GM12878 (cell line): ENCODE data around the gene ERN1. TPM values are rescaled to one million over a fixed set of nuclear protein-coding genes. Genes with fewer than 3 reads are reported as not detected.
A peak's percentile ranks its signal among the peaks of the same experiment; 100 is the strongest.

Experiments
- ATAC-seq: fragments of 200-7000 bp; cut with Tn5 transposase; 3 replicates; pipeline ENCODE4 v1.9.1; 2020; ENCODE audit warnings: mild to moderate bottlenecking, moderate library complexity
- BruUV-seq: library from RNA; stranded (reverse); fragments of 400-500 nt; replicated peaks from 2 replicates; lab custom pipeline; 2021; lab: Mats Ljungman, UMichigan
- CTCF ChIA-PET: fragments of 300-600 bp; sonication (Branson Sonifier 250); formaldehyde crosslinking; extraction: SDS; loops from one replicate; lab custom pipeline; 2021; ENCODE audit warnings: inconsistent platforms; lab: Yijun Ruan, JAX
- POLR2A ChIA-PET: fragments of 350-600 bp; formaldehyde crosslinking; extraction: SDS; loops from one replicate; lab custom pipeline; 2021; ENCODE audit warnings: inconsistent platforms; lab: Charles Lee
- RAD21 ChIA-PET: fragments of 300-600 bp; sonication (Branson Sonifier 250); formaldehyde crosslinking; loops from one replicate; lab custom pipeline; 2023; ENCODE audit warnings: antibody characterized with exemption; ENCODE audit not compliant: unreplicated experiment; lab: Charles Lee
- SMC1A ChIA-PET: fragments of 300-600 bp; sonication (Branson Sonifier 250); formaldehyde crosslinking; loops from one replicate; lab custom pipeline; 2023; ENCODE audit not compliant: unreplicated experiment, uncharacterized antibody; lab: Charles Lee
- DNase-seq: peaks from one replicate; pipeline ENCODE4 v3.0.0-alpha.2; 2011; ENCODE audit warnings: low read depth, low spot score
- FAIRE-seq: peaks from 3 replicates; lab custom pipeline; 2011; peaks lifted over from hg19 to GRCh38; lab: Jason Lieb, UNC
- H2AFZ ChIP-seq: 2 replicates; pipeline ENCODE4 v1.6.0; 2011; ENCODE audit warnings: low read depth, low read length, control low read depth; ENCODE audit not compliant: control insufficient read depth
- H3K27ac ChIP-seq: 2 replicates; pipeline ENCODE4 v1.5.1; 2011; ENCODE audit warnings: control low read depth; ENCODE audit not compliant: control insufficient read depth, insufficient read depth
- H3K27me3 ChIP-seq, 2 experiments: replicated peaks in 1 of 2; 2 replicates each; pipeline versions ENCODE4 v1.6.0 to v1.6.1; 2011; ENCODE audit warnings: low read length in 1 of 2; ENCODE audit not compliant: control insufficient read depth in 2 of 2, insufficient read depth in 2 of 2
- H3K36me3 ChIP-seq, 2 experiments: 2 replicates each; pipeline ENCODE4 v1.5.1; 2011; ENCODE audit warnings: low read length in 1 of 2; ENCODE audit not compliant: control insufficient read depth in 2 of 2, insufficient read depth in 2 of 2
- H3K4me1 ChIP-seq: 2 replicates; pipeline ENCODE4 v1.6.1; 2011; ENCODE audit warnings: mild to moderate bottlenecking, low read length, moderate library complexity, mixed read lengths; ENCODE audit not compliant: control insufficient read depth, insufficient read depth
- H3K4me2 ChIP-seq: 2 replicates; pipeline ENCODE4 v1.6.0; 2011; ENCODE audit warnings: control low read depth; ENCODE audit not compliant: control insufficient read depth, insufficient read depth
- H3K4me3 ChIP-seq: fragments of 200-600 bp; sonication (generic); 2 replicates; pipeline ENCODE4 v1.5.1; 2016
- H3K79me2 ChIP-seq: 2 replicates; pipeline ENCODE4 v1.6.0; 2011; ENCODE audit warnings: low read length; ENCODE audit not compliant: control insufficient read depth, insufficient read depth
- H3K9ac ChIP-seq: 2 replicates; pipeline ENCODE4 v1.8.0; 2011; ENCODE audit warnings: low read length, control low read depth, mixed read lengths; ENCODE audit not compliant: control insufficient read depth, insufficient read depth
- H3K9me3 ChIP-seq: replicated peaks from 3 replicates; pipeline ENCODE4 v1.5.1; 2011; ENCODE audit warnings: mild to moderate bottlenecking, low read length; ENCODE audit not compliant: control insufficient read depth, insufficient read depth
- H4K20me1 ChIP-seq: 2 replicates; pipeline ENCODE4 v1.6.0; 2011; ENCODE audit not compliant: control insufficient read depth, insufficient read depth
- BCL11A ChIP-seq: IDR thresholded peaks from 2 replicates; pipeline ENCODE4 v1.6.1; 2011; ENCODE audit warnings: low read depth, low read length
- CHD1 ChIP-seq: IDR thresholded peaks from 2 replicates; pipeline ENCODE4 v1.6.1; 2012; ENCODE audit warnings: low read depth, low read length, improper control_type of control experiment
- CHD2 ChIP-seq: IDR thresholded peaks from 2 replicates; pipeline ENCODE4 v1.6.1; 2011; ENCODE audit warnings: low read depth, low read length, improper control_type of control experiment, borderline replicate concordance
- CTCF ChIP-seq, 3 experiments: IDR thresholded peaks in 2 of 3; conservative IDR thresholded peaks in 1 of 3; 2 replicates each; pipeline ENCODE4 v1.5.1; 2011; ENCODE audit warnings: low read depth in 3 of 3, low read length in 3 of 3, mild to moderate bottlenecking in 3 of 3, control low read depth in 2 of 3, moderate library complexity in 2 of 3, inconsistent platforms in 1 of 3, mixed read lengths in 1 of 3; ENCODE audit not compliant: control insufficient read depth in 2 of 3, insufficient read depth in 1 of 3; ENCODE audit errors: extremely low read depth in 1 of 3
- HDAC2 ChIP-seq: fragments of 200-600 bp; sonication (generic); IDR thresholded peaks from 2 replicates; pipeline ENCODE4 v1.6.1; 2017
- NFYB ChIP-seq: IDR thresholded peaks from 2 replicates; pipeline ENCODE4 v1.6.1; 2011; ENCODE audit warnings: low read depth, mild to moderate bottlenecking, low read length, improper control_type of control experiment, moderate library complexity; ENCODE audit not compliant: insufficient read depth
- PML ChIP-seq: IDR thresholded peaks from 2 replicates; pipeline ENCODE4 v1.6.1; 2012; ENCODE audit warnings: low read length, inconsistent platforms
- POLR2AphosphoS5 ChIP-seq: IDR thresholded peaks from 2 replicates; pipeline ENCODE4 v1.6.1; 2011; ENCODE audit warnings: mild to moderate bottlenecking, low read length, inconsistent platforms
- RBBP5 ChIP-seq: fragments of 200-600 bp; sonication (generic); conservative IDR thresholded peaks from 2 replicates; pipeline ENCODE4 v1.6.1; 2016
- SMARCA5 ChIP-seq: fragments of 450-650 bp; IDR thresholded peaks from 2 replicates; pipeline ENCODE4 v1.6.1; 2017; ENCODE audit warnings: mild to moderate bottlenecking
- SREBF1 ChIP-seq: IDR thresholded peaks from 2 replicates; pipeline ENCODE4 v1.6.1; 2012; ENCODE audit warnings: mild to moderate bottlenecking, low read length
- STAT3 ChIP-seq: IDR thresholded peaks from 2 replicates; pipeline ENCODE4 v1.6.1; 2011; ENCODE audit warnings: low read depth, low read length, improper control_type of control experiment
- ZSCAN29 ChIP-seq: fragments of 450-650 bp; IDR thresholded peaks from 2 replicates; pipeline ENCODE4 v1.6.1; 2017; ENCODE audit warnings: mild to moderate bottlenecking, moderate library complexity
- WGBS: methylation state at CpG from one replicate; pipeline ENCODE4 v1.1.6; 2016; ENCODE audit warnings: low lambda C conversion rate; ENCODE audit not compliant: insufficient replicate concordance, insufficient coverage; ENCODE audit errors: missing lambda C conversion rate; 5-methylcytosine and 5-hydroxymethylcytosine counted together
- in situ Hi-C: fragments of 300-500 bp; cut with MboI; formaldehyde crosslinking; loops from 9 replicates; pipeline ENCODE4 v1.14.3; 2018; ENCODE audit warnings: mixed read lengths
- intact Hi-C: fragments of 100-400 bp; cut with micrococcal nuclease; formaldehyde crosslinking; loops from one replicate; pipeline ENCODE4 v1.14.2; 2022; ENCODE audit not compliant: unreplicated experiment
- polyA plus RNA-seq, 11 experiments: library from polyadenylated mRNA; depleted of rRNA in 4 of 11; unstranded in 6 of 11; stranded (reverse) in 5 of 11; fragments of >200 nt; fragmentation: Nextera tagmentation in 4 of 11; fragmentation: Illumina TruSeq in 1 of 11; extraction: Ambion mirVana in 4 of 11; extraction: Trizol in 1 of 11; gene quantifications; 1 replicate in 1 of 11; 2 replicates in 10 of 11; pipeline versions ENCODE4 v1.2.1 to v1.2.3, GENCODE V29; 2011 to 2016; ENCODE audit warnings: inconsistent platforms in 2 of 11, missing spikeins in 2 of 11, low read depth in 1 of 11
- total RNA-seq, 4 experiments: library from RNA; depleted of rRNA in 3 of 4; stranded (reverse); fragments of >200 nt in 3 of 4; fragmentation: Illumina TruSeq in 1 of 4; extraction: Trizol in 1 of 4; gene quantifications; 2 replicates each; pipeline versions ENCODE4 v1.2.1 to v1.2.3, GENCODE V29; 2013 to 2021

ERN1 gene
- total and polyA plus RNA-seq, 10 of the 15 experiments (the other 5 are each of a cell fraction or from before 2014, with no cell fraction given) = 2.6 to 19.2 (median 7.6) TPM

DNA sequence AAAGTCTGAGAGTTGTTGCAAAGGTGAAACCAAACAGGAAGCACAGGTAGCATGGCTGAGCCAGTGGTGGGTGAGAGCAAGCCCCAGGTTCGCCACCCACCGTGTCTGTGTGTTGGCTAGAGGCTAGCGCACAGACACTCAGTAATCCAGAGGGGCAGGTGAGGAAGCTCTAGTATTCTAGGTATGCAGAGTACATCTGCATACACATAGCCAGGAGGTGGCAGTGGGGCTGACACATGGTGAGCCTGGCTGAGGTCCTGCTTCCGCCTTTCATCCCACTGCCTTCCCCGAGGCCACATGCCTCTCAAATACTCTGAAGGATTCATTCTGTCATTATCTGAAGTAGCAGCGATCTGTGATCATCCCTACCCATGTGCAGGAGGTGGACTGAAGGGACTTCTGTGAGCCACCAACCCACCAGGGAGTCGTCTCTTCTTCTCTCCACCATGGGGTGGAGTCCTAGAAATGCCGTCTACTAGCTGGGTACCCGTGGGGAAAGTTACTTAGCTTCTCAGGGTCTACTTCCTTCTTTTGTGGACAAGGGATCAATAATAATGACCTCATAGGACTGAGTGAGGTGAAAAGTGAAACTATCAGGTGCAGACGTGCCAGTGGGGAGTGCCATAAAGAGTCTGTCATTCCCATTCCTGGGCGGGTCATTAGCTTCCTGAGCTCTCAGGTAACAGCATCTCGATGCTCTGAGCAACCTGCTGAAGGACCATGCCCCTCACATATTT, 73.5 kb downstream of the ERN1 start (continued):
- TF ChIP-seq CTCF (IDR thresholded peaks at IDR 0.05 in 2 of 3, conservative IDR thresholded peaks at IDR 0.05 in 1 of 3; ENCODE audit: control insufficient read depth in 2 of 3, extremely low read depth in 1 of 3, insufficient read depth in 1 of 3, low read depth in 3 of 3, low read length in 3 of 3) = peak in 1 of 3 experiments; percentile 13; a peak in 1 of 6 replicates
- 0 out of 2 replicates have a peak, but pooled peaks have one; percentile 35 for TF ChIP-seq SMARCA5

DNA sequence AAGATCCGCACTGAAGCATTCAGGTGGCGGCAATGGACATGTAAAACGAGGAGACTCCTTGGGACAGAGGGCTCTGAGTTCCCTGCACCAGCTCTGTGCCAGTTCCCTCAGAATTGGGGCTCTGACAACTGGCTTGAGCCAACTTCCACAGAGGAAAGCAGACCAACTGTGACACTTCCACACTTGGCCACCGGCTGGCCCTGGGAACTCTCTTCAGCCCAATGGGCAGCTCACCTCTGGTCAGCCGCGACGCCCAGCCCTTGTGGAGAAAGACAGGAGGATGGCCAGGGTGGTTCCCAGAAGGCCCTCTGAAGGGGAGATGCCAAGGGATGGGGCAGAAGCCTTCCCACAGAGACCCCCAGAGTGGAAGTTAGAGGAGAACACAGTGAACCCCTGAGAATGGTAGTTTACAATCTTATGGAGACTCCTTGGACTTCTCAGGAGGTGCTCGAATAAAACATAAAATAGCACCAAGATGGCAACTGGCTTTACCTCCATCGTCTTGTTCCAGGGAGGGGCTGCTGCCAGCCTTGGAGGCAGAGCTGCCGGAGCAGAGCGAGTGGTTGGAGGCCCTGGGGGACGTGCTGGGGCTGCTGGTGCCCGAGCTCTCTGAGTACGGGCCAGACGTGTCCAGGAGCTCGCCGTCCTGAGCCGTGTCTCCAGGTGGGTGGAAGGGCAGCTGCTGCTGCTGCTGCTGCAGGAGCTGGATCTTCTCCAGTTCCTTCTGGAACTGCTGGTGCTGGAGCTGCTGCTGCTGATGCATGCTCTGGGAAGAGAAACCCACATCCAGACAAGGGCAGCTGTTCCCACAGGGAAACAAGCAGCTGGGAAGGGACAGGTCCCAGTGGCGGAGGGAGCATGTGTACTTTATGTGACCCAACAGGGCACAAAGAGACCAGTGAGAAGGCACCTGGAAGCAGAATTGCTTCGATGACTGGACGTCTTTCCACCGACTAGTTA, 74.5 kb downstream of the ERN1 start:
- H3K27me3 ChIP-seq = no peaks in the 10 kb centered on the region
- BruUV-seq = no TSS peak
- H3K4me2 ChIP-seq = no peak overlapping the region
- in situ Hi-C loops = no loop called here
- WGBS = 95% methylated on average over 22 of the region's 22 CpGs
- no peaks in the 10 kb centered on the region for H3K9me3 ChIP-seq
- CTCF ChIA-PET = interaction anchor here (0.6 to 5.2 kb wide), 8 partner anchors 13 to 143 kb away, joined by 3 to 71 read pairs (median 8); partner anchors contain the start of gene ERN1
- peak overlapping the region; percentile 35 for H3K27ac ChIP-seq
- RAD21 ChIA-PET = interaction anchor here (0.6 to 6.7 kb wide), 5 partner anchors 26 to 216 kb away, joined by 4 to 89 read pairs (median 4); partner anchors contain the start of gene ERN1
- no peak for ATAC-seq
- no peaks in the 10 kb centered on the region for H4K20me1 ChIP-seq
- POLR2A ChIA-PET = interaction anchor here (1.3 to 1.7 kb wide), 4 partner anchors 69 to 92 kb away, joined by 3 to 5 read pairs (median 4); no protein-coding TSS in a partner anchor
- TF ChIP-seq STAT3 (no peak), CHD2 (no peak), NFYB (no peak), ZSCAN29 (no peak), BCL11A (no peak), PML (no peak), RBBP5 (no peak), POLR2AphosphoS5 (no peak), CHD1 (no peak), HDAC2 (no peak), SREBF1 (no peak), CTCF (IDR thresholded peaks at IDR 0.05 in 2 of 3, conservative IDR thresholded peaks at IDR 0.05 in 1 of 3; ENCODE audit: control insufficient read depth in 2 of 3, extremely low read depth in 1 of 3, insufficient read depth in 1 of 3, low read depth in 3 of 3, low read length in 3 of 3) (no peak)
- H3K9ac ChIP-seq = no peak overlapping the region
- intact Hi-C loops = no loop called here
- no peak for DNase-seq
- H3K4me1 ChIP-seq = peaks cover 20% of the 10 kb centered on the region
- SMC1A ChIA-PET = interaction anchor here (1.3 to 3.7 kb wide), 8 partner anchors 20 to 77 kb away, joined by 3 to 53 read pairs (median 6); no protein-coding TSS in a partner anchor
- peaks cover 10 to 41% of the 10 kb centered on the region in 2 experiments for H3K36me3 ChIP-seq
- no peaks in the 10 kb centered on the region for H3K79me2 ChIP-seq
- no peak overlapping the region for H2AFZ ChIP-seq
- FAIRE-seq = no peak
- H3K4me3 ChIP-seq = no peak overlapping the region
